HepG2 (cell line): ENCODE results near the gene TFE3. TPM values are rescaled to one million over a fixed set of nuclear protein-coding genes. Genes with fewer than 3 reads are reported as not detected.

Source experiments
- ATAC-seq: fragments of 200-7000 bp; cut with Tn5 transposase; 3 replicates; pipeline ENCODE4 v1.9.1; 2020; ENCODE audit warnings: mild to moderate bottlenecking, moderate library complexity
- BruUV-seq: library from RNA; stranded (reverse); fragments of 400-500 nt; replicated peaks from 2 replicates; lab custom pipeline; 2021; lab: Mats Ljungman, UMichigan
- CTCF ChIA-PET: fragments of 300-600 bp; formaldehyde crosslinking; extraction: SDS; loops from one replicate; lab custom pipeline; 2021; ENCODE audit warnings: low total read pairs, inconsistent platforms, low intra/inter-chr PET ratio; lab: Yijun Ruan, JAX
- POLR2A ChIA-PET: fragments of 350-600 bp; sonication (Branson Sonifier 250); formaldehyde crosslinking; loops from one replicate; lab custom pipeline; 2020; ENCODE audit warnings: antibody characterized with exemption, inconsistent platforms; lab: Yijun Ruan, JAX
- DNase-seq: peaks from one replicate; pipeline ENCODE4 v3.0.0-alpha.2; 2015; ENCODE audit warnings: low spot score
- FAIRE-seq: peaks from 3 replicates; lab custom pipeline; 2011; peaks lifted over from hg19 to GRCh38; lab: Jason Lieb, UNC
- H2AFZ ChIP-seq: one replicate; pipeline ENCODE4 v1.6.1; 2011; ENCODE audit warnings: low read length, inconsistent platforms
- H3K27ac ChIP-seq: fragments of 300-600 bp; 3 replicates; pipeline ENCODE4 v1.8.0; 2011; ENCODE audit warnings: mixed run types, mild to moderate bottlenecking, mixed read lengths, low read length, inconsistent platforms; ENCODE audit not compliant: insufficient read depth; ENCODE audit errors: extremely low read length
- H3K27me3 ChIP-seq, 2 experiments: fragments of 200-600 bp in 1 of 2; 2 replicates in 1 of 2; 3 replicates in 1 of 2; pipeline versions ENCODE4 v1.6.0 to v1.8.0; 2011; ENCODE audit warnings: low read length in 2 of 2, mild to moderate bottlenecking in 2 of 2, moderate library complexity in 2 of 2, inconsistent platforms in 1 of 2; ENCODE audit not compliant: insufficient read depth in 2 of 2, control insufficient read depth in 1 of 2
- H3K36me3 ChIP-seq, 2 experiments: fragments of 200-600 bp in 1 of 2; replicated peaks in 1 of 2; 2 replicates in 1 of 2; 3 replicates in 1 of 2; pipeline versions ENCODE4 v1.5.1 to v1.8.0; 2011; ENCODE audit warnings: low read length in 2 of 2, inconsistent platforms in 1 of 2; ENCODE audit not compliant: insufficient read depth in 2 of 2, control insufficient read depth in 1 of 2
- H3K4me1 ChIP-seq: 2 replicates; pipeline ENCODE4 v1.5.1; 2012; ENCODE audit warnings: low read length, inconsistent platforms; ENCODE audit not compliant: insufficient read depth
- H3K4me2 ChIP-seq: 2 replicates; pipeline ENCODE4 v1.6.0; 2011; ENCODE audit warnings: low read depth, low read length, inconsistent platforms
- H3K4me3 ChIP-seq, 3 experiments: fragments of 200-600 bp in 1 of 3; sonication (generic), shearing (Covaris generic) in 1 of 3; replicated peaks in 1 of 3; 2 replicates each; pipeline ENCODE4 v1.5.1; 2011 to 2016; ENCODE audit warnings: low read length in 3 of 3, inconsistent platforms in 2 of 3, low read depth in 2 of 3, mild to moderate bottlenecking in 2 of 3, control low read depth in 1 of 3, mixed read lengths in 1 of 3; ENCODE audit not compliant: insufficient read depth in 1 of 3
- H3K79me2 ChIP-seq: one replicate; pipeline ENCODE4 v1.6.1; 2011; ENCODE audit warnings: low read length, inconsistent platforms; ENCODE audit not compliant: insufficient read depth
- H3K9ac ChIP-seq: 2 replicates; pipeline ENCODE4 v1.6.0; 2011; ENCODE audit warnings: mild to moderate bottlenecking, low read depth, low read length, inconsistent platforms; ENCODE audit not compliant: insufficient read depth
- H3K9me3 ChIP-seq: 2 replicates; pipeline ENCODE4 v1.5.1; 2012; ENCODE audit warnings: mild to moderate bottlenecking, low read length
- H4K20me1 ChIP-seq: 2 replicates; pipeline ENCODE4 v1.6.0; 2011; ENCODE audit warnings: inconsistent platforms, mild to moderate bottlenecking, low read length, moderate library complexity; ENCODE audit not compliant: insufficient read depth
- AHR ChIP-seq: IDR thresholded peaks from 2 replicates; pipeline ENCODE4 v1.6.1; 2018; ENCODE audit warnings: missing genetic modification reagents, missing compliant biosample characterization
- ELF3 ChIP-seq: IDR thresholded peaks from 2 replicates; pipeline ENCODE4 v1.6.1; 2016; ENCODE audit warnings: missing genetic modification reagents, missing compliant biosample characterization
- HES4 ChIP-seq: sonication (generic); formaldehyde crosslinking; IDR thresholded peaks from 2 replicates; pipeline ENCODE4 v1.9.0; 2021; ENCODE audit warnings: mild to moderate bottlenecking, missing genetic modification reagents, borderline replicate concordance
- NFIB ChIP-seq: sonication (generic); formaldehyde crosslinking; IDR thresholded peaks from 2 replicates; pipeline ENCODE4 v1.9.0; 2021; ENCODE audit warnings: missing genetic modification reagents, mild to moderate bottlenecking, borderline replicate concordance
- SMARCE1 ChIP-seq: fragments of 450-650 bp; IDR thresholded peaks from 2 replicates; pipeline ENCODE4 v1.6.1; 2017; ENCODE audit warnings: borderline replicate concordance
- U2AF2 ChIP-seq: fragments of 200-400 bp; formaldehyde crosslinking; IDR thresholded peaks from 2 replicates; pipeline ENCODE4 v1.6.1; 2017; ENCODE audit warnings: low read depth, mild to moderate bottlenecking, low read length
- ZKSCAN1 ChIP-seq: fragments of 150-350 bp; IDR thresholded peaks from 2 replicates; pipeline ENCODE4 v1.6.1; 2014; ENCODE audit warnings: low read length
- ZNF234 ChIP-seq: sonication (generic); formaldehyde crosslinking; conservative IDR thresholded peaks from 2 replicates; pipeline ENCODE4 v1.5.1; 2020; ENCODE audit warnings: mild to moderate bottlenecking, missing genetic modification reagents
- ZNF501 ChIP-seq: sonication (generic); formaldehyde crosslinking; IDR thresholded peaks from 2 replicates; pipeline ENCODE4 v1.5.1; 2020; ENCODE audit warnings: mild to moderate bottlenecking, moderate library complexity, missing genetic modification reagents
- ZNF569 ChIP-seq: sonication (generic); formaldehyde crosslinking; IDR thresholded peaks from 2 replicates; pipeline ENCODE4 v1.5.0; 2020; ENCODE audit warnings: mild to moderate bottlenecking, missing genetic modification reagents, moderate library complexity, borderline replicate concordance
- ZNF776 ChIP-seq: sonication (generic); formaldehyde crosslinking; IDR thresholded peaks from 2 replicates; pipeline ENCODE4 v1.4.0; 2020; ENCODE audit warnings: mild to moderate bottlenecking, missing genetic modification reagents
- WGBS: methylation state at CpG from one replicate; pipeline ENCODE4 v1.1.6; 2017; ENCODE audit warnings: low lambda C conversion rate; 5-methylcytosine and 5-hydroxymethylcytosine counted together
- in situ Hi-C: cut with HindIII; loops from 2 replicates; pipeline ENCODE4 v1.10.0; 2017; ENCODE audit warnings: low pct_unique_long_range_greater_than_20kb; ENCODE audit not compliant: extremely low pct_ligation_motif_present
- intact Hi-C: fragments of 100-400 bp; cut with micrococcal nuclease; formaldehyde crosslinking; loops from one replicate; pipeline ENCODE4 v1.10.0; 2022; ENCODE audit not compliant: unreplicated experiment
- polyA plus RNA-seq, 8 experiments: library from polyadenylated mRNA; depleted of rRNA in 3 of 8; stranded (reverse) in 7 of 8; unstranded in 1 of 8; fragments of >200 nt; fragmentation: Illumina TruSeq in 4 of 8; extraction: Trizol in 4 of 8; gene quantifications; 2 replicates each; pipeline versions ENCODE4 v1.2.1 to v1.2.3, GENCODE V29; 2011 to 2016; ENCODE audit warnings: low read depth in 4 of 8, missing spikeins in 1 of 8, mixed read lengths in 1 of 8; ENCODE audit not compliant: insufficient read depth in 1 of 8
- total RNA-seq, 5 experiments: library from RNA; depleted of rRNA; stranded (reverse); fragments of >200 nt; fragmentation: Illumina TruSeq; extraction: Trizol; gene quantifications; 2 replicates each; pipeline ENCODE4 v1.2.3, GENCODE V29; 2016; ENCODE audit warnings: low read depth in 1 of 5
- TF ChIP-seq, protein P1 (sequence below): sonication (generic); formaldehyde crosslinking; IDR thresholded peaks from 2 replicates; pipeline ENCODE4 v1.5.1; 2020; ENCODE audit warnings: mild to moderate bottlenecking, missing genetic modification reagents, moderate library complexity
- TF ChIP-seq, protein P2 (sequence below): sonication (generic); formaldehyde crosslinking; IDR thresholded peaks from 2 replicates; pipeline ENCODE4 v1.5.0; 2020; ENCODE audit warnings: missing genetic modification reagents
- TF ChIP-seq, protein P3 (sequence below): sonication (generic); formaldehyde crosslinking; IDR thresholded peaks from 2 replicates; pipeline ENCODE4 v1.9.0; 2021; ENCODE audit warnings: mild to moderate bottlenecking, missing genetic modification reagents
- TF ChIP-seq, protein P4 (sequence below): sonication (generic); formaldehyde crosslinking; IDR thresholded peaks from 2 replicates; pipeline ENCODE4 v1.4.0; 2020; ENCODE audit warnings: mild to moderate bottlenecking, low read depth, missing genetic modification reagents

The TFE3 gene
- total and polyA plus RNA-seq, 2 of the 13 experiments (the other 11 are each of a cell fraction or from before 2014, with no cell fraction given), result 8.3 to 12.3 TPM

DNA sequence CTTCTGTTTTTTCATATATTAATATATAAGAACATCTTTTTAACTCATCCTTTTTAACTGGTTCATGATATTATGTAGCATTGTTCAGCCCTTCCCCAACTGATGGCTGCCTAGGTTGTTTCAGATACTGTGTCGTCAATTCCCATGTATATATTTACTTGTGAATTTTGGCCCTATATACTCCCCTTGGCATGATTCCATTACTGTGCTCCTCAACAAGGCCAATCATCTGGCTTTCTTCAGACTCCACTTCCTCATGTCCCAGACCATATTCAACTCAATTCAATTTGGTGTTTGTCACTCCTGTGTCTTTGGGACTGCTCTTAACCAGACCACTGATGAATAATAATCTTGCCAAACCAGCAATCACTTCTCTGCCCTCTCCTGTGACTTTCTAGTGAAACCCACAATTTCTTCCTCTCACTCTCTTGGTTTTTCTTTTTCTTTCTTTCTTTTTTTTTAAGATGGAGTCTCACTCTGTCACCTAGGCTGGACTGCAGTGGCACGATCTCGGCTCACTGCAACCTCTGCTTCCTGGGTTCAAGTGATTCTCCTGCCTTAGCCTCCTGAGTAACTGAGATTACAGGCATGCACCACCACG, 39.2 kb upstream of the TFE3 start:
- no peak overlapping the region for H2AFZ ChIP-seq
- ChIA-PET CTCF (no interaction called here), POLR2A (no interaction called here)
- no peak overlapping the region for H3K4me3 ChIP-seq
- no peak for ATAC-seq
- H3K27ac ChIP-seq, result no peak overlapping the region
- peaks cover 2% of the 10 kb centered on the region in 2 experiments; a peak in 1 of 5 replicates for H3K36me3 ChIP-seq
- no peaks in the 10 kb centered on the region for H3K9me3 ChIP-seq
- in situ Hi-C loops (no loop called here), intact Hi-C loops (no loop called here)
- H3K79me2 ChIP-seq, result peaks cover 4% of the 10 kb centered on the region
- no peak overlapping the region for H3K9ac ChIP-seq
- no peak overlapping the region for H3K4me2 ChIP-seq
- BruUV-seq, result no TSS peak
- DNase-seq, result no peak
- FAIRE-seq, result no peak
- TF ChIP-seq ZNF776 (CRISPR knock-in tag) (no peak), HES4 (CRISPR knock-in tag) (no peak), U2AF2 (no peak), ELF3 (CRISPR knock-in tag) (no peak), NFIB (no peak), ZNF501 (no peak), SMARCE1 (no peak), ZNF569 (CRISPR knock-in tag) (no peak), ZNF234 (no peak), AHR (CRISPR knock-in tag) (no peak), ZKSCAN1 (no peak)
- TF ChIP-seq, protein P1, sequence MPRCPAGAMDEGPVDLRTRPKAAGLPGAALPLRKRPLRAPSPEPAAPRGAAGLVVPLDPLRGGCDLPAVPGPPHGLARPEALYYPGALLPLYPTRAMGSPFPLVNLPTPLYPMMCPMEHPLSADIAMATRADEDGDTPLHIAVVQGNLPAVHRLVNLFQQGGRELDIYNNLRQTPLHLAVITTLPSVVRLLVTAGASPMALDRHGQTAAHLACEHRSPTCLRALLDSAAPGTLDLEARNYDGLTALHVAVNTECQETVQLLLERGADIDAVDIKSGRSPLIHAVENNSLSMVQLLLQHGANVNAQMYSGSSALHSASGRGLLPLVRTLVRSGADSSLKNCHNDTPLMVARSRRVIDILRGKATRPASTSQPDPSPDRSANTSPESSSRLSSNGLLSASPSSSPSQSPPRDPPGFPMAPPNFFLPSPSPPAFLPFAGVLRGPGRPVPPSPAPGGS (CRISPR knock-in tag), result no peak
- TF ChIP-seq, protein P2, sequence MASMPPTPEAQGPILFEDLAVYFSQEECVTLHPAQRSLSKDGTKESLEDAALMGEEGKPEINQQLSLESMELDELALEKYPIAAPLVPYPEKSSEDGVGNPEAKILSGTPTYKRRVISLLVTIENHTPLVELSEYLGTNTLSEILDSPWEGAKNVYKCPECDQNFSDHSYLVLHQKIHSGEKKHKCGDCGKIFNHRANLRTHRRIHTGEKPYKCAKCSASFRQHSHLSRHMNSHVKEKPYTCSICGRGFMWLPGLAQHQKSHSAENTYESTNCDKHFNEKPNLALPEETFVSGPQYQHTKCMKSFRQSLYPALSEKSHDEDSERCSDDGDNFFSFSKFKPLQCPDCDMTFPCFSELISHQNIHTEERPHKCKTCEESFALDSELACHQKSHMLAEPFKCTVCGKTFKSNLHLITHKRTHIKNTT (CRISPR knock-in tag), result no peak
- TF ChIP-seq, protein P3, sequence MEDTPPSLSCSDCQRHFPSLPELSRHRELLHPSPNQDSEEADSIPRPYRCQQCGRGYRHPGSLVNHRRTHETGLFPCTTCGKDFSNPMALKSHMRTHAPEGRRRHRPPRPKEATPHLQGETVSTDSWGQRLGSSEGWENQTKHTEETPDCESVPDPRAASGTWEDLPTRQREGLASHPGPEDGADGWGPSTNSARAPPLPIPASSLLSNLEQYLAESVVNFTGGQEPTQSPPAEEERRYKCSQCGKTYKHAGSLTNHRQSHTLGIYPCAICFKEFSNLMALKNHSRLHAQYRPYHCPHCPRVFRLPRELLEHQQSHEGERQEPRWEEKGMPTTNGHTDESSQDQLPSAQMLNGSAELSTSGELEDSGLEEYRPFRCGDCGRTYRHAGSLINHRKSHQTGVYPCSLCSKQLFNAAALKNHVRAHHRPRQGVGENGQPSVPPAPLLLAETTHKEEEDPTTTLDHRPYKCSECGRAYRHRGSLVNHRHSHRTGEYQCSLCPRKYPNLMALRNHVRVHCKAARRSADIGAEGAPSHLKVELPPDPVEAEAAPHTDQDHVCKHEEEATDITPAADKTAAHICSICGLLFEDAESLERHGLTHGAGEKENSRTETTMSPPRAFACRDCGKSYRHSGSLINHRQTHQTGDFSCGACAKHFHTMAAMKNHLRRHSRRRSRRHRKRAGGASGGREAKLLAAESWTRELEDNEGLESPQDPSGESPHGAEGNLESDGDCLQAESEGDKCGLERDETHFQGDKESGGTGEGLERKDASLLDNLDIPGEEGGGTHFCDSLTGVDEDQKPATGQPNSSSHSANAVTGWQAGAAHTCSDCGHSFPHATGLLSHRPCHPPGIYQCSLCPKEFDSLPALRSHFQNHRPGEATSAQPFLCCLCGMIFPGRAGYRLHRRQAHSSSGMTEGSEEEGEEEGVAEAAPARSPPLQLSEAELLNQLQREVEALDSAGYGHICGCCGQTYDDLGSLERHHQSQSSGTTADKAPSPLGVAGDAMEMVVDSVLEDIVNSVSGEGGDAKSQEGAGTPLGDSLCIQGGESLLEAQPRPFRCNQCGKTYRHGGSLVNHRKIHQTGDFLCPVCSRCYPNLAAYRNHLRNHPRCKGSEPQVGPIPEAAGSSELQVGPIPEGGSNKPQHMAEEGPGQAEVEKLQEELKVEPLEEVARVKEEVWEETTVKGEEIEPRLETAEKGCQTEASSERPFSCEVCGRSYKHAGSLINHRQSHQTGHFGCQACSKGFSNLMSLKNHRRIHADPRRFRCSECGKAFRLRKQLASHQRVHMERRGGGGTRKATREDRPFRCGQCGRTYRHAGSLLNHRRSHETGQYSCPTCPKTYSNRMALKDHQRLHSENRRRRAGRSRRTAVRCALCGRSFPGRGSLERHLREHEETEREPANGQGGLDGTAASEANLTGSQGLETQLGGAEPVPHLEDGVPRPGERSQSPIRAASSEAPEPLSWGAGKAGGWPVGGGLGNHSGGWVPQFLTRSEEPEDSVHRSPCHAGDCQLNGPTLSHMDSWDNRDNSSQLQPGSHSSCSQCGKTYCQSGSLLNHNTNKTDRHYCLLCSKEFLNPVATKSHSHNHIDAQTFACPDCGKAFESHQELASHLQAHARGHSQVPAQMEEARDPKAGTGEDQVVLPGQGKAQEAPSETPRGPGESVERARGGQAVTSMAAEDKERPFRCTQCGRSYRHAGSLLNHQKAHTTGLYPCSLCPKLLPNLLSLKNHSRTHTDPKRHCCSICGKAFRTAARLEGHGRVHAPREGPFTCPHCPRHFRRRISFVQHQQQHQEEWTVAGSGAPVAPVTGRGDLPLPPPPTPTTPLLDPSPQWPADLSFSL, result no peak
- TF ChIP-seq, protein P4, sequence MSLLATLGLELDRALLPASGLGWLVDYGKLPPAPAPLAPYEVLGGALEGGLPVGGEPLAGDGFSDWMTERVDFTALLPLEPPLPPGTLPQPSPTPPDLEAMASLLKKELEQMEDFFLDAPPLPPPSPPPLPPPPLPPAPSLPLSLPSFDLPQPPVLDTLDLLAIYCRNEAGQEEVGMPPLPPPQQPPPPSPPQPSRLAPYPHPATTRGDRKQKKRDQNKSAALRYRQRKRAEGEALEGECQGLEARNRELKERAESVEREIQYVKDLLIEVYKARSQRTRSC (CRISPR knock-in tag), result no peak
- no peaks in the 10 kb centered on the region for H3K27me3 ChIP-seq
- no peaks in the 10 kb centered on the region for H4K20me1 ChIP-seq
- H3K4me1 ChIP-seq, result peaks cover 9% of the 10 kb centered on the region; the same call in 1 of the 2 replicates
- 85% methylated on average over 4 of the region's 4 CpGs for WGBS
